ENCODE measurements around the gene SNCB. TPM values are rescaled to one million over a fixed set of nuclear protein-coding genes. Genes with fewer than 3 reads are reported as not detected.

SNCB gene
- total RNA-seq, 4 donors from 2014 or later, result not detected

GRCh38 chr5:176596069-176596644, 34.2 kb downstream of the SNCB start:
- 76% methylated on average over 23 of the region's 23 CpGs; no CpG with 5 or more reads in 1 of the 2 donors for WGBS, 2 donors (ENCODE audit: low coverage in 1 of 2)
- TF ChIP-seq EP300 (IDR thresholded peaks at IDR 0.05; ENCODE audit: low read depth) (no peak), POLR2AphosphoS5 (IDR thresholded peaks at IDR 0.05) (no peak), POLR2A (IDR thresholded peaks at IDR 0.05) (no peak)
- TF ChIP-seq, protein P1, sequence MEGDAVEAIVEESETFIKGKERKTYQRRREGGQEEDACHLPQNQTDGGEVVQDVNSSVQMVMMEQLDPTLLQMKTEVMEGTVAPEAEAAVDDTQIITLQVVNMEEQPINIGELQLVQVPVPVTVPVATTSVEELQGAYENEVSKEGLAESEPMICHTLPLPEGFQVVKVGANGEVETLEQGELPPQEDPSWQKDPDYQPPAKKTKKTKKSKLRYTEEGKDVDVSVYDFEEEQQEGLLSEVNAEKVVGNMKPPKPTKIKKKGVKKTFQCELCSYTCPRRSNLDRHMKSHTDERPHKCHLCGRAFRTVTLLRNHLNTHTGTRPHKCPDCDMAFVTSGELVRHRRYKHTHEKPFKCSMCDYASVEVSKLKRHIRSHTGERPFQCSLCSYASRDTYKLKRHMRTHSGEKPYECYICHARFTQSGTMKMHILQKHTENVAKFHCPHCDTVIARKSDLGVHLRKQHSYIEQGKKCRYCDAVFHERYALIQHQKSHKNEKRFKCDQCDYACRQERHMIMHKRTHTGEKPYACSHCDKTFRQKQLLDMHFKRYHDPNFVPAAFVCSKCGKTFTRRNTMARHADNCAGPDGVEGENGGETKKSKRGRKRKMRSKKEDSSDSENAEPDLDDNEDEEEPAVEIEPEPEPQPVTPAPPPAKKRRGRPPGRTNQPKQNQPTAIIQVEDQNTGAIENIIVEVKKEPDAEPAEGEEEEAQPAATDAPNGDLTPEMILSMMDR (IDR thresholded peaks at IDR 0.05), result no peak
- intact Hi-C loops (cut with DNase I; ENCODE audit: low total_unique reads), result no loop called here

DNA sequence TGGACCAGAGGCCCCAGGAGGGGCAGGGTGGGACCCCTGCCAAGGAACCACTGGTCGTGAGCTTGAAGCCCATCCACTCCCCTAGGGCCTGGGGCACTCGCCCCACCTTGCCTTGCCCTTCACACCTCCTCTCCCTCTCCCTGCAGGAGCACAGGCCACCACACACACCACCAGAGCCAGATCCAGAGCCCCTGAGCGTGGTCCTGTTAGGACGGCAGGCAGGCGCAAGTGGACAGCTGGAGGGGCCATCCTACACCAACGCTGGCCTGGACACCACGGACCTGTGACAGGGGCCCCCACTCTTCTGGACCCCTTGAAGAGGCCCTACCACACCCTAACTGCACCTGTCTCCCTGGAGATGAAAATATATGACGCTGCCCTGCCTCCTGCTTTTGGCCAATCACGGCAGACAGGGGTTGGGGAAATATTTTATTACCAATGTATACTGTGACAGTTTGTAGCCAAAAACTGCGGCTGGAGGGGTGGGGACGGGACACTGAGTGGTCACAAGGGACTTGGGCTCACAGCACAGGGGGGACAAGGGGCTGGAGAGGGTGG, 34.9 kb downstream of the SNCB start:
- intact Hi-C loops (cut with DNase I; ENCODE audit: low total_unique reads) (no loop called here), in situ Hi-C loops (cut with MboI; ENCODE audit: low pct_ligation_motif_present in 1 of 4, low pct_unique_long_range_greater_than_20kb in 1 of 4, low sequenced_read_pairs in 3 of 4) (loop anchor here in 1 of 4 donors (25.0 kb wide), 1 partner anchor 183 kb away; the partner anchor contains the start of gene CLTB)
- WGBS, 2 donors (ENCODE audit: low coverage in 1 of 2), result 50 to 76% methylated on average over 2 to 9 of the region's 11 CpGs

More at GRCh38 chr5:176596069-176596644, 34.2 kb downstream of the SNCB start:
- DNase-seq, result no peak
- Histone ChIP-seq H3K4me1 (peaks cover 3 to 12% (median 8%) of the 10 kb centered on the region in 4 donors), H3K27ac (no peak overlapping the region), H3K27me3 (peaks cover 8% of the 10 kb centered on the region), H3K4me3 (peak overlapping the region in 2 of 4 donors; percentile 38 to 62), H3K9me3 (no peaks in the 10 kb centered on the region), H3K36me3 (no peaks in the 10 kb centered on the region)
- in situ Hi-C loops (cut with MboI; ENCODE audit: low pct_ligation_motif_present in 1 of 4, low pct_unique_long_range_greater_than_20kb in 1 of 4, low sequenced_read_pairs in 3 of 4), result loop anchor here in 1 of 4 donors (25.0 kb wide), 1 partner anchor 184 kb away; the partner anchor contains the start of gene CLTB

DNA sequence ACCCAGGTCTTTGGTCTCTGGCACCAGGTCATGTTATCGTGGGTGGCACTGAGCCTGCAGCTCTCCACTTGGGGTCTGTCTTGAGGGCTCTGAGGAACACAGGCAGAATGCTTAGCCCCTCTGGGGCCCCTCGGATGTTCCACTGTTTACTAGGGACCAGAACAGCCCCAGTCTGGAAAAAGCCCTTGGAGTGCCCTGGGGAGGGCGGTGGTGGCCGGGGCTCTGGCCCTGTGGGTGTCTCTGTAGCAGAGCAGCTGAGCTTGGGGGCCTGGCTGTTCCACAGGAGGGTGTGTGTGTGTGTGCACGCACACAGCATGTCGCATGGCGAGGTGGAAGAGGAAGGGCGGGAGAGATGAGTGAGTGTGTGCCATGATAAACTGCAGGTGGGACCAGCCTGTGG, 35.8 kb downstream of the SNCB start:
- Histone ChIP-seq H3K27ac (no peak overlapping the region), H3K36me3 (no peaks in the 10 kb centered on the region), H3K9me3 (no peaks in the 10 kb centered on the region), H3K27me3 (peaks cover 8% of the 10 kb centered on the region), H3K4me3 (no peak overlapping the region), H3K4me1 (peaks cover 3 to 12% (median 8%) of the 10 kb centered on the region in 4 donors)
- intact Hi-C loops (cut with DNase I; ENCODE audit: low total_unique reads), result no loop called here
- WGBS, 2 donors (ENCODE audit: low coverage in 1 of 2), result 86% methylated on average over 8 of the region's 8 CpGs; no CpG with 5 or more reads in 1 of the 2 donors
- in situ Hi-C loops (cut with MboI; ENCODE audit: low pct_ligation_motif_present in 1 of 4, low pct_unique_long_range_greater_than_20kb in 1 of 4, low sequenced_read_pairs in 3 of 4), result loop anchor here in 1 of 4 donors (25.0 kb wide), 1 partner anchor 182 kb away; the partner anchor contains the start of gene CLTB
- TF ChIP-seq POLR2A (IDR thresholded peaks at IDR 0.05) (no peak), POLR2AphosphoS5 (IDR thresholded peaks at IDR 0.05) (no peak), EP300 (IDR thresholded peaks at IDR 0.05; ENCODE audit: low read depth) (no peak)
- no peak for DNase-seq

More for the DNA sequence above, 34.9 kb downstream of the SNCB start:
- H3K27me3 ChIP-seq, result peaks cover 8% of the 10 kb centered on the region
- H3K9me3 ChIP-seq, result no peaks in the 10 kb centered on the region
- H3K4me1 ChIP-seq, result peaks cover 3 to 12% (median 8%) of the 10 kb centered on the region in 4 donors
- no peaks in the 10 kb centered on the region for H3K36me3 ChIP-seq
- DNase-seq, result no peak
- no peak overlapping the region for H3K27ac ChIP-seq
- H3K4me3 ChIP-seq, result no peak overlapping the region
- TF ChIP-seq POLR2A (IDR thresholded peaks at IDR 0.05) (no peak), POLR2AphosphoS5 (IDR thresholded peaks at IDR 0.05) (no peak)

DNA sequence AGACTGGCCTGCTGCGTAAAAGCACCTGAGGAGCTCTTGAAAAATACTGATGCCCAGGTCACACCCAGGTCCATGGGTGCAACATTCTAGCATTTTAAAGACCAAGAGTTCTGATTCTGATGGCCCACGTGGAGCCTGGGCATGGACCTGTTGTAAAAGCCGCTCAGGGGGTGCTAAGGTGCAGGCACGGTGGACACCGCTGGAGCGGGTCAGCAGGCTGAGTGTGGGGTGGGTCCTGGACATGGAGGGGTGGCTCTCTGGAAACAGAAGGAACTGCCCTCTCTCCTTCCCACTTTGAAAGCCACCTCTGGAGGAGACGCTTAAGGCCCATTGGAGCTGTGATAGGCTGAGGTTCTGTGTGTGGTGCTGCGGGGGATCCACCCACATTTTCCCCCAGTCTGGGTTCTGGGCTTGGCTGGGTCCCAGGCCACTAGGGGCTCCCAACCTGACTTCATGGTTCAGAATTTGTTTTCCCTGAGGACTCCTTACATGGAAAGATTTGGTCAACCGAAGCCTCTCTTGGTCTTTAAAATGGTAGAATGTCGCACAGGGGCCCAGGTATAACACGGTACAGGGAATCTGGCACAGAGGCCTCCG, 37.0 kb downstream of the SNCB start:
- in situ Hi-C loops (cut with MboI; ENCODE audit: low pct_ligation_motif_present in 1 of 4, low pct_unique_long_range_greater_than_20kb in 1 of 4, low sequenced_read_pairs in 3 of 4), result loop anchor here in 1 of 4 donors (25.0 kb wide), 1 partner anchor 181 kb away; the partner anchor contains the start of gene CLTB

More for the DNA sequence above, 37.0 kb downstream of the SNCB start:
- Histone ChIP-seq H3K9me3 (no peaks in the 10 kb centered on the region), H3K36me3 (no peaks in the 10 kb centered on the region), H3K4me1 (peaks cover 3 to 12% (median 8%) of the 10 kb centered on the region in 4 donors), H3K27me3 (peaks cover 8% of the 10 kb centered on the region), H3K27ac (no peak overlapping the region), H3K4me3 (no peak overlapping the region)
- 96 to 100% methylated on average over 1 to 12 of the region's 12 CpGs for WGBS, 2 donors (ENCODE audit: low coverage in 1 of 2)
- DNase-seq, result no peak
- intact Hi-C loops (cut with DNase I; ENCODE audit: low total_unique reads), result no loop called here
- no peak for TF ChIP-seq POLR2AphosphoS5 (IDR thresholded peaks at IDR 0.05)
- TF ChIP-seq, protein P1 (IDR thresholded peaks at IDR 0.05), result no peak
- no peak for TF ChIP-seq POLR2A (IDR thresholded peaks at IDR 0.05)
- no peak for TF ChIP-seq EP300 (IDR thresholded peaks at IDR 0.05; ENCODE audit: low read depth)
